Islet of Langerhans (tissue), 1 donor: ENCODE data around the gene LIMS2.

ENCODE experiments used
- FAIRE-seq: peaks from one replicate; lab custom pipeline; 2011; peaks lifted over from hg19 to GRCh38; lab: Jason Lieb, UNC

Gene LIMS2

GRCh38 chr2:127631997-127632581 is 43.2 kb downstream of the LIMS2 start:
- FAIRE-seq, result no peak

DNA sequence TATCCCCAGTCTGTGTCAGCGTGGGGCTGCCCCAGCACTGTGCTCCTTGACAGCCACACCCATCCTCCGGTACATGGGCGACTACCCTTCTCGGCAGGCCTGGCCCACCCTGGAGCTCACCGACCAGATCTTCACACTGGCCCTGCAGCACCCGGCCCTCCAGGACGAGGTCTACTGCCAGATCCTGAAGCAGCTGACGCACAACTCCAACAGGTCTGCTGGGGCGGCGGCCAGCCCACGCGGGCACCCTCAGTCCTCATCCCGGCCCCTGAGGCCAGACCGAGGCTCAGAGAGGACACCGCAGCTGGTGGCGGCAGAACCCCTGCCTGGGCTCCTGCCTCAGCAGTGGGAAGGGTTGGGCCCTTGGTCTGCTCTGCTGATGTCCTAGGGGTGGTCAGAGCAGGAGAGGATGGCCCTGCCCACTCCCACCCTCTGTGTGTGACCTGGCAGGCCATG is 43.8 kb downstream of the LIMS2 start:
- no peak for FAIRE-seq

- no peak for FAIRE-seq
Measured at GRCh38 chr2:127630864-127631540, 44.3 kb downstream of the LIMS2 start.

DNA sequence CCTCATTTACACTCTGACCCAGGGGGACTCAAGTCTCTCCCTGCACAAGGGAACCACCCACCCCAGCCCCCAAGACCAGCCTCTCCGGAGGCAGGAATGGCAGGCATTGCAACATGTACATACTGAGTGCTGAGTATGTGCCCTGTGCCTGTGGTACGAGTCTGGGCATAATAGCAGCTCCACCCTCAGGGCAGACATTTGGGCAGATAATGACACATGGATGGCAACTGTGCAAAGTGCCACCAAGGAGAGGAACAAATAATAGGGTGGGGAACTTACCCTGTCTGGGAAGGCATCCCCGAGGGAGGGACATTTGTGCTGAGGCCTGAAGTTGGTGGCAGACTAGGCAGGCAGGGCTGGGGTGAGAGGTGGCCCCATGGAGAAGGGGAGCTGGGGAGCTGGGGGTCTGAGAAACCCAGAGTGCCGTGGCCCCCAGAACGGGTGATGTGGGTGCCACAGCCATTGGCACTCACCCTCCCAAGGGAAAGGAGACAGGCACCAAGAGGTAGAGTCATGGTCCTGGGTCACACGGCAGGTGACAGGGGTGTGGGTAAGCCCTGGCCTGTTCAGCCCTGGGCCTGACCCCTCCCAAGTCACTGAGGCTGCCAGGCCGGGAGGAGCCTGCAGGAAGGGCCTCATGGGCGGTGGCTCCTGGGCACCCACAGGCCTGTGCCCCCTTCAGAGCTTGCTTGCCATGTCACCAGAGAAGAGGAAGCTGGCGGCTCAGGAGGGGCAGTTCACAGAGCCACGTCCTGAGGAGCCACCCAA is 45.0 kb downstream of the LIMS2 start:
- FAIRE-seq, result no peak

DNA sequence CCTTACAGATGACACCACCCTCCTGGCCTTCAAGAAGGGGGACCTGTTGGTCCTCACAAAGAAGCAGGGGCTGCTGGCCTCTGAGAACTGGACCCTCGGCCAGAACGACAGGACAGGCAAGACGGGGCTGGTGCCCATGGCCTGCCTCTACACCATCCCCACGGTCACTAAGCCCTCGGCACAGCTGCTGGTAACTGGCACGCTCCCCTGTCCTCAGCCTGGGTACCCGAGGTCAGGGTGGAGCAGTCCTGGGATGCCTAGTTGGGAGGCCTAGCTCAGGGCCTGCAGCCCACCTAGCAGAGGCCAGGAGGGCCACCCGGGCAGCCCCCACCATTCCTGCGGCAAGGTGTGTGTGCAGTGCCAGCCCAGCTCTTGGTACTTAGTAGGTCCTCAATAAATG is 45.7 kb downstream of the LIMS2 start:
- no peak for FAIRE-seq

DNA sequence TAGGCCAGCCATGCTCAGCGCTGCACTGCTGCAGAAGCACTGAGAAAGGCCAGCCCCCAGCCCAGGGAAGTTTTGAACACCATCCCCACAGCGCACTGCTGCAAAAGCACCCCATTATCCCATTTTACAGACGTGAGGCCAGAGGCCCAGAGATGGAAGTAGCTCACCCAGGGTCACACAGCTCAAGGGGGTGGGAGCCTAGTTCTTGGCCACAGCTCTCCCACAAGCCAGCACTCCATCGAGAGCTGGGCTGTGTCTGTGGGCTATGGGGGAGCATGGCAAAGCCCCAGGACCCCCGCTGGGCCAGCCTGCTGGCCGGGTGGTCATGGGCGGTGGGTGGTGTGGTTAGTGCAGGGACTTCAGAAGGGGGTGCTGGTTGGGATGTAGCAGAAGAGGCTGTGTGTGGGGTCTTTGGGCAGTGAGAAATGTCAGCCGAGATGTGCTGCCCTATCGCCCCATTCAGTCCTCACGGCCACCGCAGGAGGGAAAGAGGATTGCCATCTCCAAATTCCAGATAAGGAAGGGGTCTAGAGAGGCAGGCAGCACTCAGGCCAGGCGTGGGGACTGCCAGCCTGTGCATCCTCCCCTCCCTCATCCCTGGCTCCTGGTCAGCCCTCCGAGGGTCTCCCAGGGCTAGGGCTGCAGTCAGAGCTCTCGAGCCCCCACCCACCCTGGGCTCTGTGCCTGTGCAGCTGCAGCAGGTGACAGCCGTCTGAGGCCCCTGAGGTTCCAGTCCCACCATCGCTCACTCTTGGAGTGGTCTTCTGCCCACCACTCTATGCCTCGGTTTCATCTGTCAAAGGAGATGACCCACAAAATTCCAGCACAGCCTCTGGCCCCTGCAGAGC is 46.3 kb downstream of the LIMS2 start:
- FAIRE-seq, result no peak

DNA sequence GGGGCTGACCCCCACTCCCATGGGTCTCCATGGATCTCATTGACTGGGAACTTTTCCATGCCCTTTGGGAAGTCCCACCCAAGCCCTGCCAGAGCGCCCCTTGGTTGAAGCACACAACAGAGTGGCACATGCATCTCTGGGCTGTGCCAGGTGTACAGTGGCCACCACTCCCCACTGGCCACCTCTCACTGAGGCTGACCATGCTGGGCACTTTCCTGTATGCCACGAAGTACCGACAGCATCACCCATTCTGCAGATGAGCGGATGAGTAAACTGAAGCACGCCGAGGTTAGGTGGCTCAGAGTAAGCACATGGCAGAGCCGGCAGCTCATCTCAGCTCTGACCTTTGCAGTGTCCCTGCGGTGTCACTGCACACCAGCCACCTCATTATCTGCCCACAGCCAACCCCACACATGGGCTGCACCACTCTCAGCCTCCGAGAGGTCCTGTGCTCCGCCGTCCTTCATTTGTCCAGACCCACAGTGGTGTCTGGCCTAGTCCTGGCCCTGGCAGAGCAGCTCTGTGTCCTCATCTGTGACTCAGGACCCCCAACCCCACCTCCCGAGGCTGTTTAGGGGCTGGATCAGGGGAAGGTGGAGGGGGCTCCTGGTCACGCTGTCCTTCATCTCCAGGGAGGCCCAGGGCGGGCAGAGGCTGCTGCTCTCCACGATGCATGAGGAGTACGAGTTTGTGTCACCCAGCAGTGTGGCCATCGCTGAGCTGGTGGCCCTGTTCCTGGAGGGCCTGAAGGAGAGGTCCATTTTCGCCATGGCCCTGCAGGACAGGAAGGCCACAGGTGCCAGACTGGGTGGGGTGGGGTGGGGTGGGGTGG is 47.4 kb downstream of the LIMS2 start:
- no peak for FAIRE-seq

GRCh38 chr2:127626917-127627739 is 48.2 kb downstream of the LIMS2 start:
- no peak for FAIRE-seq

DNA sequence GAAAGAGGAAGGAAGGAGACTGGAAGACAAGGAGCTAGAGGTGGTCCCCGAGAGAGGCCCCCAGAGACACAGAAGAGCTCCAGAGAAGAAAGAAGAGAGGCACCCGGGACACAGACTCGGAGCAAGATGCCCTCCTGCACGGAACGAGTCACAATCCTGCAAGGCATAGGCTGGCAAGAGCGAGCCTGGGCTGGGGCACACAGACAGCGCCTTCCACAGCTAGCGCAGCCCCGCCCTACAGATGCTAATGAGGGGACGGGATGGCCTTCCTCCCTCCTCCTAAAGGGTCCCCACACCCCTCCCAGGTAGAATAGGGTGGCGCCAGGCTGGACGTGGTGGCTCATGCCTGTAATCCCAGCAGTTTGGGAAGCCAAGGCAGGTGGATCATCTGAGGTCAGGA is 49.2 kb downstream of the LIMS2 start:
- no peak for FAIRE-seq

DNA sequence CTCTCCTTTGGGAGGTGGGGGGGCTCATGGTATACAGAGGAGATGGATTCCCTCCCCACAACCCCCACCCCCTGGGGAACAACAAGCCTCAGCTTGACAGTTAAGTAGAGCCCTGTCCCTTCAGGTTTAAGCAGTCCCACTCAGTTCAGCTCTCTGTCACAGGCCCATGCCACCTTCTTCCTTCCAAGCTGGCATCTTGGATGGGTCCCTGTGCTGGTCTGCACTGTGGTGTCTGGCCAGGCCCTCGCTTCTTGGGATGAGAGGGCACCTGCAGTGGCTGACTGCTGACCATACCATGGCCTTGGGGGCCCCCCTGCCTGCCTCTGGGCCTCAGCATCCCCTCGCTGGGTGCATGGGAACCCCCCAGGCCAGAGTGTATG is 49.8 kb downstream of the LIMS2 start:
- FAIRE-seq, result no peak

- FAIRE-seq, result no peak
Measured at GRCh38 chr2:127624756-127625571, 50.4 kb downstream of the LIMS2 start.

- FAIRE-seq, result no peak
Measured at GRCh38 chr2:127624320-127624755, 51.0 kb downstream of the LIMS2 start.

DNA sequence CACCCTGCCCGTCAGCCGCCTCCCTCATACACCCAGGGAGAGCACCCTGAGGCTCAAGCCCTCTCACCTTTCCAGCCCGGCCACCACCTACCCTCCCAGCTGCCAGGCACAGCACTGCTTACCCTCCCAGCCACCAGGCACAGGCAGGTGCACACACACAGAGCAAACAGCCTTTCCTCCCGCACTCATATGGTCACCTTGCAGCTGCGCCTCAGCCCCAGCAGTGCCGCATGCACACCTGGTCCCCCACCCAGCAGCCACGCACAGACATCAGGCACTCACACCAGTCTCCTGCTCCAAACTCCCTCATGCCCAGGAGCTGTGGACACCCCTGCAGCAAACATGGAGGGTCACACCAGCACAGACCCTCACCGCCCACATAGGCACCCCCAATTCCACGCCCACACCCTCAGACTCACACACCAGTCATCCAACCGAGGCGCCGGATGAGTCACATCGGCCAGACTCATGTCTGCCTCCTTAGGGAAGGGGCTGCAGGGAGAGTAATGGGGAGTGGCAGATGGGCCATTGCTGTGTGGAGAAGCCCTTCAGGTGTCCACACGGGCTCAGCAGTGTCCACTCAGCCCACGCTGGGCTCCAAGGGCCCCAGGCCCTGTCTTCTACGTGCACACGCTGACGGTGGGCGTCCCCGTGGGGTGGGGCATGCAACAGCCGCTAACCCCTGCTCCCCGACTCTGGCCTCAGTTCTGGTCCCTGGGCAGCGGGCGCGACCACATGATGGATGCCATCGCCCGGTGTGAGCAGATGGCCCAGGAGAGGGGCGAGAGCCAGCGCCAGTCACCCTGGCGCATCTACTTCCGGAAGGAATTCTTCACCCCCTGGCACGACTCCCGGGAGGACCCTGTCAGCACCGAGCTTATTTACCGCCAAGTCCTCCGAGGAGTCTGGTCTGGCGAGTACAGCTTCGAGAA is 51.7 kb downstream of the LIMS2 start:
- no peak for FAIRE-seq

- no peak for FAIRE-seq
Measured at GRCh38 chr2:127622561-127623387, 52.6 kb downstream of the LIMS2 start.

DNA sequence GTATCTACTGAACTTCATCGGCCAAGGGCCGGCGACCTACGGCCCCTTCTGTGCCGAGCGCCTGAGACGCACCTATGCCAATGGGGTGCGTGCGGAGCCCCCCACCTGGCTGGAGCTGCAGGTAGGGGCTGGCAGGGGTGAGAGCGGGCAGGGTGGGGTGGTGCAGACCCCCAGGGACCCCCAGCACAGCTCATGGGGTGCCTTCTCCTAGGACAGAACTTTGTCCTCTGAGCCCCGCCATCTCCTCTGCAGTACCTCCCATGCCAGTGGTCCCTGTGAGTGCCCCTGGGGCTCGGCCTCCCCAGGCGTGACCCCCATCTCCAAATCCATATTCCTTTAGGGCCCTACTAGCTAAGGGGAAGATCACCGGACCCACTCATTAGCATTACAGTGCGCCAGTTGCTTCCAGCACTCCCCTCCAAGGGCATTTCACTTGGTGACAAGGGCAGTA is 53.3 kb downstream of the LIMS2 start:
- FAIRE-seq, result no peak

GRCh38 chr2:127620866-127621265 is 54.5 kb downstream of the LIMS2 start:
- FAIRE-seq, result no peak

- no peak for FAIRE-seq
Measured at GRCh38 chr2:127619877-127620705, 55.2 kb downstream of the LIMS2 start.
